ENCODE data around the gene ABCA7.

DNA sequence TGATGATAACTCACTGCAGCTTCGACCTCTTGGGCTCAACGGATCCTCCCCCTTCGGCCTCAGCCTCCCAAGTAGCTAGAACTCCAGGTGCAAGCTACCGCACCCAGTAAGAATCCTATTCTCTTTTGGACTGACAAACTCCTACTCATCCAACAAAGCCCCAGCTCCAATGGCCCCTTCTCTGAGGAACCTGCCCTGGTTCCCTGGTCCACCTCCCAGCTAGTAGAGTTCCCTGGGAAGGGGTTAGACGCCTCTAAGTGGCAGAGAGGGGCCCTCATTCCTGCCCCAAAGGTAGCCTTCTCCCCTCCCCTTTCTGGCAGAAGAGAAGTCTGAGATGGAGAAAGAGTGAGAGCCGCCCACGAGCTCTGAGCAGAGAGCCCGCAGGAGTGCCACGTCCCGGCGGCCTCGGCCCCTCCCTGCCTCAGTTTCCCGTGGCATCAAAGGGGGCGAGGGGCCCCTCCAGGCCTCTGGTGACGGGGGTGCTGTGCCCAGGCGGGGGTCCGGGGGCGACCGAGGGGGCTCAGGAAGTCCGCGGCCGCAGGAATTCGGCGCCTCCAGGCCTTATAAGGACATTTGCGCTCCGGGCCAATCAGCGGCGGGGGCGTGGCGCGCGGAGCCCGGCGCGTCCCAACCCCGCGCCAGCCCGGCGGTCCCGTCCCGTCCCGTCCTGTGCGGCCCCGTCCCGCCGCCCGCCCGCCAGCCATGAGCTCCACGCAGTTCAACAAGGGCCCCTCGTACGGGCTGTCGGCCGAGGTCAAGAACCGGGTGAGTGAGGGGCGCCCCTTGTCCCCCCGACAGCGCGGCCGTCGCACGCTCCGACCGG, 13.7 kb upstream of the ABCA7 start, which contains the start of gene CNN2:
- no peak for TF ChIP-seq CTCF (conservative IDR thresholded peaks at IDR 0.05 in 1 of 2, IDR thresholded peaks at IDR 0.05 in 1 of 2; ENCODE audit: extremely low read depth in 1 of 2, insufficient read depth in 1 of 2, low read depth in 1 of 2, low read length in 2 of 2)
- TF ChIP-seq EZH2 (IDR thresholded peaks at IDR 0.05; ENCODE audit: borderline replicate concordance, low read length) = no peak

Measured in mammary epithelial cell (primary cell).